NCI-H1417 treated with DMSO at 0.1 percent for 48 hours (cell line): Measurements from ENCODE around the gene DYRK1B.
"Not testable (repeated sequence)": the region's sequence is repeated elsewhere in the genome, so short reads cannot be mapped to it uniquely, and the experiment has no call there.

Experiments
- DNase-seq: peaks from one replicate; lab custom pipeline; 2025; lab: John Stamatoyannopoulos, UW

DYRK1B gene

GRCh38 chr19:39833464-39834286 lies at the start of gene DYRK1B:
DYRK1B (minus strand) TSS chr19:39834162; CDS start chr19:39831867, 2,295 bp downstream.
- peak; percentile 81 for DNase-seq

DNA sequence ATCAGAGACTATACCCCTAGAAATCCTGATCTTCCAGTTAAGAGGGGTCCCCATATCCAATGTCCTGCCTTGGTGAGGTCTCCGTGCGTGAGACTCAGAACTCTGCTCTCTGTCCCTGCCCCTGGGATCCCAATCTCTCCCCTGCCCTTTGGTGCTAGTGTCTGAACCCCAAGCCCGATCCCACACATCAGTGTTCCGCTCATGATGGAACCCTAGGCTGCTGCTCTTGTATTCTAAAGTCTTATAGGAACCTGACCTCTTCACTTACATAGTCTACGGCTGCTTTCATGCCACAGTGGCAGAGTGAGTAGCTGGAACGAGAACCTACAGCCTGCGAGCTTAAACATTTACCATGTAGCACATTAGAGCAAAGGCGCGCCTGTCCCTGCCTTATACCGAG lies 48.7 kb upstream of the DYRK1B start:
- not testable (repeated sequence) for DNase-seq

DNA sequence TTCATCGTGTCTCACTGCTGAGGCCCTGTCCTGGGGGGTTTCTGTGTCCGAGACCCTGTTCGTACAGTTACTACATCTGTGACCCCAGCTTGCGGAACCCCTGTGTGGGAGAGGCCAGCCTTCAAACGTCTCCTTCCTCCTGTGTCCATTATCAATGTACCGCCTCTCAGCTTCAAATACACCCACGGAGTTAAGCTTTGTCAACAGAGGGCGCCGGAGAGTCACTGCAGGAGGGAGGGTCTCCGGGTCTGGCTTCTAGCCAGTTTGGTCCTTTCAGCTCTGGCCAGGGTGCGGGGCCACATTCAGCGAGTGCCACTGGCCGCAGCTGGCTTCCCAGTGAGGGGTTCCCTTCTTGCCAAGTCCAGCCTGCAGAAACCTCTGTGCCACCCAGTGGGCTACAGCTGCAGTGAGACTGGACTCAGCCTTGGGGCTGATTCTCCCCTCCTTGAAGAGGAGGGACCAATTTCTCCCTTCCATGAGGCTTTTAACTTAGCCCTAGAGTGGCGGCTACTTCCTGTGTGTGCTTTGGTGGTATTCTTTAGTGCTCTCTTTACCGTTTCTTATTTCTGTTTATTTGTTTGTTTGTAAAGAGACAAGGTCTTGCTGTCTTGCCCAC lies 47.6 kb upstream of the DYRK1B start:
- not testable (repeated sequence) for DNase-seq

GRCh38 chr19:39880241-39880640 lies 46.3 kb upstream of the DYRK1B start:
- DNase-seq = not testable (repeated sequence)

- DNase-seq = not testable (repeated sequence)
Observed at GRCh38 chr19:39879796-39880195, 45.8 kb upstream of the DYRK1B start.

- DNase-seq = not testable (repeated sequence)
Observed at GRCh38 chr19:39878866-39879265, 44.9 kb upstream of the DYRK1B start.

DNA sequence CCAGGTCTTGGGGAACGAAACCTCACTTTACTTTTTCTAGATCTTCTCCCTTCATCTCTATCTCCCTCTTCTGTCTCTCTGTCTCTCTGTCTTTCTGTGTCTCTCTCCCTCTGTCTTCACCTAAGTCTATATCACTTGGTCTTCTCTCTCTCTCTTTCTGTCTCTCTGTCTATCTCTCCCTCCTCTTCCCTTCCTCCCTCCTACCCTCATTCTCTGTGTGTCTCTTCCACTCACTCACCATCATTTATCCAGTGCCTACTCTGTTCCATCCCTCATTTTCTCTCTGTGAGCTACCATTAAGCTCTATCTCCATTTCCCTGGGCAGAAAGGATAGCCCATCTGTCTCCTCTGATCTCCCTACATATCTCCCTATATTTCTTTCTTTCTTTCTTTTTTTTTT lies 44.4 kb upstream of the DYRK1B start:
- DNase-seq = no peak

DNA sequence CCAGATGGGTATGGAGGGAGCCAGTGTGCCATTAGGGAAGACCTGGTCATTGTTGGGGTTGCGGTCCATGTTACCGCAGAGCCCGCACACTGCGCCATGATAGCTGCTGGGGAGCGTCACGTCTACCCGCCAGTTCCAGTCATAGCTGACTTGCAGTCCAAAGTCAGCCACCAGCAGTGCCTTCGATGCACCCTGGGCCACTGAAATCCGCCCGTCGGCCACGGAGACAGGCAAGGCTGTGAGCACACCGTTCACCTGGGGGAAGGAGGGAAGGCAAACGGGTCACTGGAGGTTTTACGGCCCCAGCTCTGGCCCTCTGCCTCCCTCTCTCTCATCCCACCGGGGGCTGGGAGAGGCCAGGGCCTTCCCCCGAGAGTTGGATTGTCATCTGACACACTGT lies 44.0 kb upstream of the DYRK1B start:
- DNase-seq = not testable (repeated sequence)

DNA sequence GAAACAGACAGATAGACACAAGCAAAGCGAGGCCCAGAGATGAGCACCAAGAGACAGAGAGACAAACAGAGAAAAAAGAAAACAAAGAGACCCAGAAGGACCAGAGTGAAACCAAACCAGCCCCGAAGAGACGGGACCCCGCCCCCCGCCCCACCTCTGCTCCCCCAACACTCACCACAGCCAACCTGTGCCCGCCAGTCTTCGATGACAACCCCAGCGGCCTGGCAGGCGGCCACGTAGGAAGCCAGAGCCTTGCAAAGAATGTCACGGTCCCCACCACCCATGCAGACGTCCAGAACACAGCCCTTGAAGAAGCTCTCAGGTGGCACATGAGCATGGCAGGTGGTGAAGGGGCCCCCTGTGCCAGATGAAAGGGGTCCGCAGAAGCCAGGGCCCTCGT lies 43.5 kb upstream of the DYRK1B start:
- not testable (repeated sequence) for DNase-seq

- DNase-seq = not testable (repeated sequence)
Observed at GRCh38 chr19:39876486-39876885, 42.5 kb upstream of the DYRK1B start.

DNA sequence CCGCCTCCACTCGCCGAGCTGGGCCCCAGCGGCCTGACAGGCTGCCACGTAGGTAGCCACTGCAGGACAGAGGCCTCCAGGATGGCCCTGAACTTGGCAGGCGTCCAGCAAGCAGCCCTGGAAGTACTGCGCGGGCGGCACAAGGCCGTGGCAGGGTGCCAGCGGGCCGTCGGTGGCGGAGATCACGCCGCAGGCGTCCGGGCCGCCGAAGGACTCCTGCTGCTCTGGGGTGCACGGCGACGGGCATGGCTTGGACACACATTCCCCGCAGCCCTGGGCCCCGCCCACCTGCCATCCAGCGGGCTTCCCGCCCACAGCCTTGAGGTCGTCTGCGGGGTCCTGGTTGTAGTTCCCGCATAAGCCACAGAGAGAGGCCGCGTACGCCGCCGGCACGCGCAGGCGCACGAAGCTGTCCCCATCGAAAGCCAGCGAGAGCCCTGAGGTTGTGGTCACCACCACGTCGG lies 41.5 kb upstream of the DYRK1B start:
- DNase-seq = not testable (repeated sequence)

- no peak for DNase-seq
Observed at GRCh38 chr19:39874404-39874803, 40.4 kb upstream of the DYRK1B start.

- no peak for DNase-seq
Observed at GRCh38 chr19:39873385-39873784, 39.4 kb upstream of the DYRK1B start.

DNA sequence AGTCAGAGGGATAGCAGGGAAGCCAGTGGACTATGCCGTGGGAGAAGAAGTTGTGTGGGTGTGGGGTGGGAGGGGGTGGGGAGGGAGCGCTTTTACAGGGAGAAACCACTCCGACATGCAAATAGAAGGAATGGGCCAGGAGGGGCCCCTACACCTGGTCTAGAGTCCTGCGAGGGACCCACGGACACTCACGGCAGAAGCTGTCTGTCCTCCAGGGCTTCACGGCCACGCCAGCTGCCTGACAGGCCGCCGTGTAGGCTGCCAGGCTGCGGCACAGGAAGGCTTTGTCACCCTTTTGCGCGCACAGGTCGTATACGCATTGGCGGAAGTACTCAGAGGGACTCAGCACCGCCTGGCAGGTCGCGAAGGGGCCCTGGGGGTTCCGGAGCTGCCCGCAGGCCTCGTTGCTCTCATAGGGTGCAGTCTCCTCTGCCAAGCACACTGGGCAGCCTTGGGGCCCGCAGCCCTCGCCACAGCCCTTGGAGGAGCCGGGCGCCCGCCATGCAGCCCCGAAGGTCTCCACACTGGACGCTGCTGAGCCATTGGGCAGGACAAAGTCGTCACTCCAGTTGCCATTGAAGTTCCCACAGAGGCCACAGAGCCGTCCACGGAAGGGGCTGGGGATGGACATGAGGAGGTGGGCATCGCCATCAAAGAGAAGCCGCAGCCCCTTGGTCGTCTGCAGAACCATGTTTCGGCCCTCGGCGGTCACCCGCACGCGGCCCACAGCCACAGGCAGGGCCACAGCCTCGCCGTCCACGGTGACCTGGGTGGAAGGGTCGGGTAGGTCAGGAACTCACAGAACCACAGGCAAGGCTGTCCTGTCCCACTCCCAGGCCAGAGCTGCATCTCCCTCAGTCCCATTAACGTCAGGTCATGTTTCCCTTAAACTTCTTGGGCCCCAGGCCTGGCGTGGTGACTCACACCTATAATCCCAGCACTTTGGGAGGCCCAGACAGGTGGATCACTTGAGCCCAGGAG lies 38.2 kb upstream of the DYRK1B start:
- no peak for DNase-seq

- DNase-seq = no peak
Observed at GRCh38 chr19:39871362-39871761, 37.4 kb upstream of the DYRK1B start.

GRCh38 chr19:39870171-39870971 lies 36.4 kb upstream of the DYRK1B start:
- peak; percentile 40 for DNase-seq

- DNase-seq = no peak
Observed at GRCh38 chr19:39867952-39868351, 34.0 kb upstream of the DYRK1B start.

GRCh38 chr19:39867133-39867532 lies 33.2 kb upstream of the DYRK1B start:
- DNase-seq = no peak

GRCh38 chr19:39865953-39866352 lies 32.0 kb upstream of the DYRK1B start:
- no peak for DNase-seq

- DNase-seq = no peak
Observed at GRCh38 chr19:39865186-39865585, 31.2 kb upstream of the DYRK1B start.

DNA sequence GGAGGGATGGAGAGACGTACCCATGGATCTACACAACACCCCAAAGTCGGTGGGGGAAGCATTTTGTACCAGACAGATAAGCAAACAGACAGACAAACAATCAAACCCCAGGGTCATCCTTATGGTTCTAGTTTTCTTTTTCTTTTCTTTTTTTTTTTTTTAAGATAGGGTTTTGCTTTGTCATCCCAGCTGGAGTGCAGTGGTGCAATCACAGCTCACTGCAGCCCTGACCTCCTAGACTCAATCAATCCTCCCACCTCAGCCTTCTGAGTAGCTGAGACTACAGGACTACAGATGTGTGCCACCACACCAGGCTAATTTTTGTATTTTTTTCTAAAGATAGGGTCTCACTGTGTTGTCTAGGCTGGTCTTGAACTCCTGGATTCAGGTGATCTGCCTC lies 30.2 kb upstream of the DYRK1B start:
- no peak for DNase-seq
